ENCODE measurements around the gene E4F1. TPM values are rescaled to one million over a fixed set of nuclear protein-coding genes. Genes with fewer than 3 reads are reported as not detected.
A peak's percentile ranks its signal among the peaks of the same experiment; 100 is the strongest.

The E4F1 gene
- total and polyA plus RNA-seq, 2 experiments from 2014 or later, result 13.5 to 32.7 TPM

DNA sequence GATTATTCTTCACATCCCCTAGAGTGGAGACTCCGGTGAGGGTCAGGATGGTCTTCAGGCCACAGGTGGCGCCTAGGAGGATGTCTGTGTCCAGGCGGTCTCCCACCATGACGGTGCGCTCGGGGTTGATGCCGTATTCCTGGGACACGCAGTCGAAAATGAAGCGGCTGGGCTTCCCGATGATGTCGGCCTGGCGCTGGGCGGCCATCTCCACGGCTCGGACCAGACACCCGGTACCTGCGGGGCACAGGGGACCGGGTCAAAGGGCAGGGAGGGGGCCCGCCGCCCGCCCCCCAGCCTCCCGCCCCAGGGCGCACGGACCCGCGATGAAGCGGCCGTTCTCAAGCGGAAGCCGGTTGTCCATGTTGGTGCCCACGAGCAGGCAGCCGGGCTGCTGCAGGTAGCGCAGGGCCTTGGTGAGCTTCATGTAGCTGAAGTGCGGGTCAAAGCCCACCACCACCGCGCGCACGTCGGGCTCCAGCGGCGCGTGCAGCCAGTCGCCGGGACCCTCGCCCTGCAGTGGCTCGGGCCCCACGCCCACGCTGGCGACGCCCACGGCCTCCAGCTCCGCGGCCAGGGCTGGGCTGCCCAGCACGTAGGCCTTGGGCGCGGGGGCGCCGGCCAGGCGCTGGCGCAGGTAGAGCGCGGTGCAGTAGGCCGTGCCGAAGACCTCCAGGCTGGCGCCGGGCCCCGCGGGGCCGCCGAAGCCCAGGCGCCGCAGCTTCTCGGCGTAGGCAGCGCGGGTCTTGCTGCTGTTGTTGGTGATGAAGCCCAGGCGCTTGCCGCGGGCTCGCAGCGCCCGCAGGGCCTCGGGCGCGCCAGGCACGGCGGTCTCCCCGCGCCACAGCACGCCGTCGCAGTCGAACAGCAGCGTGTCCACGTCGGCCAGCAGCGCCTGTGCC is 9.3 kb upstream of the E4F1 start:
- Histone ChIP-seq H4K20me1 (ENCODE audit: insufficient read depth) (no peaks in the 10 kb centered on the region), H3K27me3 (replicated peaks; ENCODE audit: insufficient read depth) (no peaks in the 10 kb centered on the region), H3K4me2 (ENCODE audit: unreplicated experiment) (peak overlapping the region; percentile 87), H3K79me2 (ENCODE audit: insufficient read depth) (peaks cover 24% of the 10 kb centered on the region), H3K9ac (peak overlapping the region; percentile 87), H3F3A (ENCODE audit: insufficient read depth) (no peaks in the 10 kb centered on the region), H3K4me1 (ENCODE audit: insufficient read depth) (peaks cover 10% of the 10 kb centered on the region; the same call in 1 of the 2 replicates), H3K9me2 (ENCODE audit: insufficient read depth) (no peaks in the 10 kb centered on the region), H3K9me3 (ENCODE audit: low read depth) (no peaks in the 10 kb centered on the region), H2AFZ (peak overlapping the region; percentile 62; the same call in 1 of the 2 replicates), H3K36me3 (ENCODE audit: low read depth) (no peaks in the 10 kb centered on the region), H3K4me3 (peak overlapping the region; percentile 72), H3K27ac (peak overlapping the region; percentile 70)
- peak; percentile 59 for DNase-seq
- 1% methylated on average over 65 to 76 of the region's 98 CpGs for WGBS, 2 experiments (ENCODE audit: low coverage in 1 of 2, low lambda C conversion rate in 2 of 2, missing lambda C conversion rate in 2 of 2)
- no peak for TF ChIP-seq EZH2phosphoT487 (IDR thresholded peaks at IDR 0.05; ENCODE audit: insufficient read depth, low read depth)
- no peak for TF ChIP-seq EZH2 (IDR thresholded peaks at IDR 0.05; ENCODE audit: insufficient read depth, poor library complexity, severe bottlenecking)
- in situ Hi-C loops (cut with MboI), result no loop called here

GRCh38 chr16:2214719-2214968 is 8.7 kb upstream of the E4F1 start, which contains the start of gene PGP:
TSS of gene PGP (minus strand) at chr16:2214840. CDS start at chr16:2214777, 63 bp downstream.
- Histone ChIP-seq H2AFZ (peak within 1 kb of the TSS; percentile 80), H4K20me1 (ENCODE audit: insufficient read depth) (no peaks in the 10 kb centered on the region), H3K27ac (peak within 1 kb of the TSS; percentile 86), H3K79me2 (ENCODE audit: insufficient read depth) (peaks cover 24% of the 10 kb centered on the region), H3K36me3 (ENCODE audit: low read depth) (no peaks in the 10 kb centered on the region), H3K9me3 (ENCODE audit: low read depth) (no peaks in the 10 kb centered on the region), H3F3A (ENCODE audit: insufficient read depth) (no peaks in the 10 kb centered on the region), H3K4me3 (peak within 1 kb of the TSS; percentile 72), H3K4me2 (ENCODE audit: unreplicated experiment) (peak within 1 kb of the TSS; percentile 87), H3K9me2 (ENCODE audit: insufficient read depth) (no peaks in the 10 kb centered on the region), H3K4me1 (ENCODE audit: insufficient read depth) (peaks cover 10% of the 10 kb centered on the region; the same call in 1 of the 2 replicates), H3K27me3 (replicated peaks; ENCODE audit: insufficient read depth) (no peaks in the 10 kb centered on the region), H3K9ac (peak within 1 kb of the TSS; percentile 87)
- TF ChIP-seq EZH2 (IDR thresholded peaks at IDR 0.05; ENCODE audit: insufficient read depth, poor library complexity, severe bottlenecking) (no peak), EZH2phosphoT487 (IDR thresholded peaks at IDR 0.05; ENCODE audit: insufficient read depth, low read depth) (no peak)
- 0 to 8% methylated on average over 8 to 16 of the region's 48 CpGs for WGBS, 2 experiments (ENCODE audit: low coverage in 1 of 2, low lambda C conversion rate in 2 of 2, missing lambda C conversion rate in 2 of 2)
- in situ Hi-C loops (cut with MboI), result no loop called here
- no peak for DNase-seq

DNA sequence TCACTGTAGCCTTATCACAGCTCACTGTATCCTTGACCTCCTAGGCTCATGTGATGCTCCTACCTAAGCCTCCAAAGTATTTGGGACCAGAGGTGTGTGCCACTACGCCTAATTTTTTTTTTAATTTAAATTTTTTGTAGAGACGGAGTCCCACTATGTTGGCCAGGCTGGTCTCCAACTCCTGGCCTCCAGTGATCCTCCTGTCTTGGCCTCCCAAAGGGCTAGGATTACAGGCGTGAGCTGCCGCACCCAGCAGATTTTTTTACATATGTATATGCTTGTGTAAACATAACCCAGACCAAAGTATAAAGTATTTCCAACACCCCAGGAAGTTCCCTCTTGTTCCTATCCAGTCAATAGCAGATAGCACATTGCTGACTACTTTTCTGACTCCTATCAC is 7.1 kb upstream of the E4F1 start:
- no peak overlapping the region for H3K9ac ChIP-seq
- no peaks in the 10 kb centered on the region for H3K36me3 ChIP-seq (ENCODE audit: low read depth)
- H3K9me2 ChIP-seq (ENCODE audit: insufficient read depth), result no peaks in the 10 kb centered on the region
- H2AFZ ChIP-seq, result peak overlapping the region; percentile 80; the same call in 1 of the 2 replicates
- DNase-seq, result no peak
- no peaks in the 10 kb centered on the region for H3K27me3 ChIP-seq (replicated peaks; ENCODE audit: insufficient read depth)
- in situ Hi-C loops (cut with MboI), result no loop called here
- H3F3A ChIP-seq (ENCODE audit: insufficient read depth), result no peaks in the 10 kb centered on the region
- WGBS, 2 experiments (ENCODE audit: low coverage in 1 of 2, low lambda C conversion rate in 2 of 2, missing lambda C conversion rate in 2 of 2), result 98 to 99% methylated on average over 4 of the region's 4 CpGs
- TF ChIP-seq EZH2phosphoT487 (IDR thresholded peaks at IDR 0.05; ENCODE audit: insufficient read depth, low read depth) (no peak), EZH2 (IDR thresholded peaks at IDR 0.05; ENCODE audit: insufficient read depth, poor library complexity, severe bottlenecking) (no peak)
- H3K27ac ChIP-seq, result no peak overlapping the region
- H3K79me2 ChIP-seq (ENCODE audit: insufficient read depth), result peaks cover 24% of the 10 kb centered on the region
- H3K4me2 ChIP-seq (ENCODE audit: unreplicated experiment), result no peak overlapping the region
- peaks cover 10% of the 10 kb centered on the region; the same call in 1 of the 2 replicates for H3K4me1 ChIP-seq (ENCODE audit: insufficient read depth)
- H3K9me3 ChIP-seq (ENCODE audit: low read depth), result no peaks in the 10 kb centered on the region
- no peaks in the 10 kb centered on the region for H4K20me1 ChIP-seq (ENCODE audit: insufficient read depth)
- H3K4me3 ChIP-seq, result no peak overlapping the region

DNA sequence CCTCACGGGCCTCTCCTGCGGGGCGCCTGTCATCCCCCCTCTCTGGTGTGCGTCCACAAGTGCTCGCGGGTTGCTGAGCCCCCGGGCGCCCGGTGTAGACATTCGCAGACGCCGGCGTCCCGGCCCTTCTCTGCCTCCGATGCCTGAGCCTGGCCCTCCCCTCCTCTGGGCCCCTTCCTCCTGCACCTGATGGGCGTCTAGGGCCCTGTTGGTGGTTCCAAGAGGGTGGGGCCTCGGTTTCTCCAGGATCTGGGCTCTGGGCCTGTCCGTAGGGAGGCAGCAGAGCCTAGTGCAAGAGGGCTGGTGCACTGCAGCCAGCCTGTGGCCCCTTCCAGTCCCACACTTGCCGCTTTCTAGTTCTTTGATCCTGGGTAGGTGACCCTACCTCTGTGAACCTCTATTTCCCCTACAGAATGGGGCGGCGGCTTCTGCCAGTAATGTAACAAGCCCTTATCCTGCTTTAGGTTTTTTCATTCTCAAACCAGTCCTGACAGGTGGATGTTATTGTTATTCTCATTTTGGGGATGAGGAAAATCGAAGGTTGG is 623 bp downstream of the E4F1 start:
- Histone ChIP-seq H3K4me2 (ENCODE audit: unreplicated experiment) (peak overlapping the region; percentile 90), H3K27ac (peak overlapping the region; percentile 51), H3K27me3 (replicated peaks; ENCODE audit: insufficient read depth) (no peaks in the 10 kb centered on the region), H2AFZ (peak overlapping the region; percentile 72), H3K9me3 (ENCODE audit: low read depth) (no peaks in the 10 kb centered on the region), H3K36me3 (ENCODE audit: low read depth) (no peaks in the 10 kb centered on the region), H3K9me2 (ENCODE audit: insufficient read depth) (no peaks in the 10 kb centered on the region), H3K9ac (peak overlapping the region; percentile 89), H4K20me1 (ENCODE audit: insufficient read depth) (no peaks in the 10 kb centered on the region), H3F3A (ENCODE audit: insufficient read depth) (no peaks in the 10 kb centered on the region), H3K4me1 (ENCODE audit: insufficient read depth) (peaks cover 19% of the 10 kb centered on the region), H3K79me2 (ENCODE audit: insufficient read depth) (peaks cover 54% of the 10 kb centered on the region), H3K4me3 (peak overlapping the region; percentile 83)
- peak; percentile 74 for DNase-seq
- in situ Hi-C loops (cut with MboI), result no loop called here
- WGBS, 2 experiments (ENCODE audit: low coverage in 1 of 2, low lambda C conversion rate in 2 of 2, missing lambda C conversion rate in 2 of 2), result 7 to 8% methylated on average over 22 of the region's 22 CpGs
- no peak for TF ChIP-seq EZH2 (IDR thresholded peaks at IDR 0.05; ENCODE audit: insufficient read depth, poor library complexity, severe bottlenecking)
- no peak for TF ChIP-seq EZH2phosphoT487 (IDR thresholded peaks at IDR 0.05; ENCODE audit: insufficient read depth, low read depth)
